DND-41 (cell line): ENCODE results near the gene P4HA2.

Experiments
- ATAC-seq: fragments of 200-7000 bp; cut with Tn5 transposase; 3 replicates; pipeline ENCODE4 v1.9.1; 2021; ENCODE audit warnings: low read depth; ENCODE audit not compliant: insufficient read depth
- DNase-seq: peaks from one replicate; pipeline ENCODE4 v3.0.0-alpha.2; 2020
- H2AFZ ChIP-seq: 2 replicates; pipeline ENCODE4 v1.6.0; 2012; ENCODE audit warnings: low read depth, low read length
- H3K27ac ChIP-seq: 2 replicates; pipeline ENCODE4 v1.5.1; 2012; ENCODE audit warnings: low read length, inconsistent platforms
- H3K27me3 ChIP-seq: fragments of 200-600 bp; sonication (generic); 2 replicates; pipeline ENCODE4 v1.6.0; 2012; ENCODE audit warnings: low read length, mild to moderate bottlenecking, inconsistent platforms; ENCODE audit not compliant: insufficient read depth, poor library complexity
- H3K36me3 ChIP-seq: 2 replicates; pipeline ENCODE4 v1.5.1; 2012; ENCODE audit warnings: low read length, inconsistent platforms; ENCODE audit not compliant: insufficient read depth
- H3K4me1 ChIP-seq: 2 replicates; pipeline ENCODE4 v1.5.1; 2012; ENCODE audit warnings: mild to moderate bottlenecking, low read length; ENCODE audit not compliant: insufficient read depth
- H3K4me2 ChIP-seq: 2 replicates; pipeline ENCODE4 v1.6.0; 2012; ENCODE audit warnings: mild to moderate bottlenecking, moderate library complexity, low read length, inconsistent platforms; ENCODE audit not compliant: insufficient read depth
- H3K4me3 ChIP-seq, 2 experiments: fragments of 200-600 bp in 1 of 2; shearing (Covaris generic) in 1 of 2; 2 replicates each; pipeline ENCODE4 v1.5.1; 2012 to 2016; ENCODE audit warnings: inconsistent platforms in 2 of 2, low read length in 2 of 2, mild to moderate bottlenecking in 2 of 2, low read depth in 1 of 2, moderate library complexity in 1 of 2
- H3K79me2 ChIP-seq: 2 replicates; pipeline ENCODE4 v1.6.0; 2012; ENCODE audit warnings: low read length, inconsistent platforms; ENCODE audit not compliant: insufficient read depth
- H3K9ac ChIP-seq: 2 replicates; pipeline ENCODE4 v1.6.0; 2012; ENCODE audit warnings: low read depth, mild to moderate bottlenecking, inconsistent platforms, low read length, moderate library complexity
- H3K9me3 ChIP-seq: 2 replicates; pipeline ENCODE4 v1.5.1; 2012; ENCODE audit warnings: low read length, moderate library complexity, mild to moderate bottlenecking, inconsistent platforms; ENCODE audit not compliant: insufficient read depth, severe bottlenecking
- H4K20me1 ChIP-seq: 2 replicates; pipeline ENCODE4 v1.6.0; 2012; ENCODE audit warnings: low read length; ENCODE audit not compliant: insufficient read depth
- CTCF ChIP-seq: IDR thresholded peaks from 2 replicates; pipeline ENCODE4 v1.5.1; 2012; ENCODE audit warnings: borderline replicate concordance, low read length, moderate library complexity, mild to moderate bottlenecking; ENCODE audit not compliant: poor library complexity, severe bottlenecking; ENCODE audit errors: extremely low read depth
- EZH2 ChIP-seq: IDR thresholded peaks from 3 replicates; pipeline ENCODE4 v1.6.1; 2012; ENCODE audit warnings: borderline replicate concordance, low read depth, mild to moderate bottlenecking, moderate library complexity, low read length, inconsistent platforms; ENCODE audit not compliant: severe bottlenecking

The P4HA2 gene

DNA sequence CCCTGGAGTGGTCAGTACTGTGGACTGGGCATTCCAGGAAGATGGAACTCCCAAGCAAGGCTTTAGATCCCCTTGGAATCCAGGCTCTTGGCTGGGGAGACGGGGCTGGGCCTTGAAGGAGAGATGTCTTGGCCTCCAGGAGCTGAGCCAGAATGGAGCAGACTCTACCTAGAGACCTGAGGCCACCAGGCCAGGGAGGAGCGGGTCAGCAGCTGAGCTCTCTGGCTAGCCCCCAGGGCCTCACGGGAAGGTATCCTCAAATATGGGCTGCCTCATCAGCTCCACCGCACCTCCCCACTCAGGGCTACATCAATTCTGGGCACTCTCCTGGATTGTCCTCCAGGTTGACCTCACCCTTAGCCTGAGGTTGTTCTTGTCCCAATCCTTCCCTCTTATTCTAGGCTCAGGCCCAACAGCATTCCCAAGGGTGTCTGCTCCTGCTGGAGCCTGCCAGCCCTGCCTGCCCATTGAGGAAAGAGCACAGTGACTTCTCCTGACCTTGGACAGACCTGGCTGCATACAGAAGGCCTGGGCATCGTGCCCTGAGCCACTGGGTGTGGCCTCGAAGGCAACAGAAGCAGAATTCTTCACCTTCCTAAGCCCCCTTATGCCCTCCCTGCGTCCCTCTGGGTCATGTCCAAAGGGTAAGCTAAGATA is 26.8 kb upstream of the P4HA2 start:
- Histone ChIP-seq H3K9me3 (no peaks in the 10 kb centered on the region), H3K36me3 (no peaks in the 10 kb centered on the region), H3K79me2 (no peaks in the 10 kb centered on the region), H3K27me3 (peaks cover 9% of the 10 kb centered on the region), H3K4me3 (no peak overlapping the region), H4K20me1 (no peaks in the 10 kb centered on the region), H3K9ac (no peak overlapping the region), H2AFZ (no peak overlapping the region), H3K4me2 (no peak overlapping the region), H3K4me1 (no peaks in the 10 kb centered on the region), H3K27ac (no peak overlapping the region)
- DNase-seq = no peak
- TF ChIP-seq EZH2 = no peak
- no peak for TF ChIP-seq CTCF
- ATAC-seq = no peak

GRCh38 chr5:132253452-132254320 is 26.0 kb upstream of the P4HA2 start:
- DNase-seq = no peak

GRCh38 chr5:132253008-132253441 is 25.4 kb upstream of the P4HA2 start:
- H3K4me1 ChIP-seq = no peaks in the 10 kb centered on the region
- H3K9me3 ChIP-seq = no peaks in the 10 kb centered on the region
- ATAC-seq (no peak), DNase-seq (no peak)
- H3K36me3 ChIP-seq = no peaks in the 10 kb centered on the region
- H3K9ac ChIP-seq = no peak overlapping the region
- TF ChIP-seq CTCF (no peak), EZH2 (no peak)
- no peaks in the 10 kb centered on the region for H4K20me1 ChIP-seq
- H3K27ac ChIP-seq = no peak overlapping the region
- no peak overlapping the region for H2AFZ ChIP-seq
- peaks cover 15% of the 10 kb centered on the region for H3K27me3 ChIP-seq
- H3K4me3 ChIP-seq = no peak overlapping the region
- no peaks in the 10 kb centered on the region for H3K79me2 ChIP-seq
- H3K4me2 ChIP-seq = no peak overlapping the region

More at GRCh38 chr5:132253452-132254320, 26.0 kb upstream of the P4HA2 start:
- Histone ChIP-seq H4K20me1 (no peaks in the 10 kb centered on the region), H3K79me2 (no peaks in the 10 kb centered on the region), H3K4me2 (no peak overlapping the region), H3K4me1 (no peaks in the 10 kb centered on the region), H3K36me3 (no peaks in the 10 kb centered on the region), H3K27ac (no peak overlapping the region), H3K4me3 (no peak overlapping the region), H3K27me3 (peaks cover 15% of the 10 kb centered on the region), H3K9ac (no peak overlapping the region), H3K9me3 (no peaks in the 10 kb centered on the region), H2AFZ (no peak overlapping the region)
- TF ChIP-seq EZH2 (no peak), CTCF (no peak)
- no peak for ATAC-seq
